ENCODE measurements around the gene PLA2G4E. TPM values are rescaled to one million over a fixed set of nuclear protein-coding genes. Genes with fewer than 3 reads are reported as not detected.

The PLA2G4E gene, protein sequence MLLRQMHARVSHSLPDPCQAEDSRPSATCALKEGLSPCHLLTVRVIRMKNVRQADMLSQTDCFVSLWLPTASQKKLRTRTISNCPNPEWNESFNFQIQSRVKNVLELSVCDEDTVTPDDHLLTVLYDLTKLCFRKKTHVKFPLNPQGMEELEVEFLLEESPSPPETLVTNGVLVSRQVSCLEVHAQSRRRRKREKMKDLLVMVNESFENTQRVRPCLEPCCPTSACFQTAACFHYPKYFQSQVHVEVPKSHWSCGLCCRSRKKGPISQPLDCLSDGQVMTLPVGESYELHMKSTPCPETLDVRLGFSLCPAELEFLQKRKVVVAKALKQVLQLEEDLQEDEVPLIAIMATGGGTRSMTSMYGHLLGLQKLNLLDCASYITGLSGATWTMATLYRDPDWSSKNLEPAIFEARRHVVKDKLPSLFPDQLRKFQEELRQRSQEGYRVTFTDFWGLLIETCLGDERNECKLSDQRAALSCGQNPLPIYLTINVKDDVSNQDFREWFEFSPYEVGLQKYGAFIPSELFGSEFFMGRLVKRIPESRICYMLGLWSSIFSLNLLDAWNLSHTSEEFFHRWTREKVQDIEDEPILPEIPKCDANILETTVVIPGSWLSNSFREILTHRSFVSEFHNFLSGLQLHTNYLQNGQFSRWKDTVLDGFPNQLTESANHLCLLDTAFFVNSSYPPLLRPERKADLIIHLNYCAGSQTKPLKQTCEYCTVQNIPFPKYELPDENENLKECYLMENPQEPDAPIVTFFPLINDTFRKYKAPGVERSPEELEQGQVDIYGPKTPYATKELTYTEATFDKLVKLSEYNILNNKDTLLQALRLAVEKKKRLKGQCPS
- polyA plus RNA-seq (2012; ENCODE audit: low read depth, missing spikeins): 0.04 TPM

DNA sequence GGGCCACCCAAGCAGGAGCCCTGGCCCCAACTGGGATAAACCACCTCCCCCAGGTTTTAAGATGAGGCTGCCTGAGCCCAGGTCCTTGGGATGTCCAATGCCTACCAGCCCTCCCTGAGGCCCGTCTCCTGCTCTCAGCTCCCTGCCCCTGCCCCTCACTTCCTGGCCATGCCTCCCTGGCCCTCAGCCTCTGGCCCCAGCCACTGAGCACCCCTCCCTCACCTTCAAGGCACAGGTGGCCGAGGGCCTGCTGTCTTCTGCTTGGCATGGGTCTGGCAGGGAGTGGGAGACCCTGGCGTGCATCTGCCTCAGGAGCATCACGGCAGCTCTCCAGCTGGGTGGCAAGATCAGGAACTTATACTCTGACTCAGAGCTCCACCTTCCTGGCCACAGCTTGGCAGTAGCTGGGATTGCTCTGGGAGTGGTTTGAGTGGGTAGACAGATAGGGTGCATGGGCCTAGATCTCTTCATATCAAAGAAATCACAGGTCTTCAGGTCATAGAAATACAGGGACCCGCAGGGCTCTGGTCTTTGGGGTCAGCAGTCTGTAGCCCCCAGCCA is at the start of gene PLA2G4E:
PLA2G4E (minus strand) TSS at position 330 of the 561 bp plus-strand sequence; CDS start at position 318, 12 bp downstream.
- no peak for DNase-seq (ENCODE audit: insufficient read length, low spot score)
- TF ChIP-seq TAF1 (IDR thresholded peaks at IDR 0.05; ENCODE audit: low read depth, low read length) (no peak), PAX5 (IDR thresholded peaks at IDR 0.05; ENCODE audit: insufficient read depth, low read length, severe bottlenecking) (no peak), POU2F2 (IDR thresholded peaks at IDR 0.05; ENCODE audit: low read depth, low read length) (no peak), POLR2AphosphoS5 (IDR thresholded peaks at IDR 0.05; ENCODE audit: low read depth, low read length) (no peak), SPI1 (IDR thresholded peaks at IDR 0.05; ENCODE audit: low read depth, low read length) (no peak), POLR2A (IDR thresholded peaks at IDR 0.05; ENCODE audit: low read depth, low read length) (no peak)
- no peak for FAIRE-seq

DNA sequence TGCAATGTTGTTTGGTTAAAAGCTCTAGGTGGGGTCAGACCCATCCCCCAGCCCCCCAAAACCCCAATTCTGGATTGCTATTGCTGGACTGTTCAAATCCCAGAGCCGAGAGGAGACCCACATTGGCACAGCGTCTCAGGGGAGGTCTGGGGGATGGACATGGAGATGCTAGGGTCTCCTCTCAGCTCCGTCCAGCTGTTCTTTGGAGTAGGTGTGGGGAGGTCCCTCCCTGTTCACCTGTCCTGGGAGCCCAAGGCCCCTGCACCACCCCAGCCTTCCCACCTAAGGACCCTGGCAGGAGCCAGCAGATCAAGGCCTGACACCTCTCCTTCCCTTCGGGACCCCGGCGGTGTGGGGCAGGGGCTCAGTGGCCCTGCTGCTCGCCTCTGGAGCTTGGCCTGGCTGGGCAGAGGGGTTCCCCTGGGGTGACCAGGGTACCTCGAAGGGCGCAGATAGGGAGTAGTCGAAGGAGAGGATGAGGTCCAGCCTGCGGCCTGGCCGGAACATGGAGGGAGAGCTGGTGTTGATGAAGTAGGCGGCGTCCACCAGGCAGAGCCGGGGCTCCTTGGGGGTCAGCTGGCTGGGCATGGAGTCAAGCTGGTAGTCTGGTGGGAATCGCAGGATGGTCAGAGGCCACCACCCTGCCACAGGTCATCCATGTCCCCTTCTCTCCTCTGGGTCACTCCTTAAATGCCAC is 49.6 kb upstream of the PLA2G4E start:
- TF ChIP-seq SPI1 (IDR thresholded peaks at IDR 0.05; ENCODE audit: low read depth, low read length) (no peak), POLR2AphosphoS5 (IDR thresholded peaks at IDR 0.05; ENCODE audit: low read depth, low read length) (no peak), POU2F2 (IDR thresholded peaks at IDR 0.05; ENCODE audit: low read depth, low read length) (no peak), PAX5 (IDR thresholded peaks at IDR 0.05; ENCODE audit: insufficient read depth, low read length, severe bottlenecking) (no peak)
- FAIRE-seq (no peak), DNase-seq (ENCODE audit: insufficient read length, low spot score) (no peak)

DNA sequence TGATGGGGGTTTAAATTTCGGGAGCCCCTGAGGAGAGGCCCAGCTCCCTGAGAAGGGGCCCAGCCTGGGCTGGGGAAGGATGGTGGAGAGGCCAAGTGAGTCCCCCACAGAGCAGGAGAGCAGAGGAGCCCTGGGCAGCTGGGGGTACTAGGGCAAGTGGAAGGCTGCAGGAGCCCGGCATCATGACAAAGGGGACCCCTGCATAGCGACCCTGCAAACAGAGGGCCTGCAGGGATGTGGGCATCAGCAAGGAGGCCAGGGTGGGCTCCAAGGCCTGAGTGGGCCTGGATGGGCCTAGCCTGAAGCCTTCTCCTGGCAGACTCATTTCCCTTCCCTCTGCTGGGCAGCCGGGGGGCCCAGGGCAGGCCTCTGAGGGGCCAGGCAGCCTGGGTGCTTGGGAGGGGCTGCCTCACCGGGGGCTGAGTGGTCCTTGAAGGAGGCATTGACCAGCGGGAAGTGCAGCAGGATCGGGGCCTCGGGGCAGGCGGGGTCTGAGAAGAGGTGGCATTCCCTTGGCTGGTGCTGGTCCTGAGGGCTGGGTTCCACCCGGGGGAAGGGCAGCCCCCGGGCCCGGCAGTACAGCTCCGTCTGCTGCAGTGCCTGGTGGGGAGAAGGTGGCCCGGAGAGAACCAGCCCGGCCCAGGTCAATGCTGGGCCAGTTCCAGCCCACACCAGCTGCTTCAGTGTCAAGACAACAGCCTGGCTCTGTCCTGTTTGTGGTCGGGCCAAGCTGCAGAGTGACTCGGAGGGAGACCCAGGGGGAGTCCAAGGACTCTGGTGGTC is 48.8 kb upstream of the PLA2G4E start:
- no peak for FAIRE-seq
- TF ChIP-seq POLR2A (IDR thresholded peaks at IDR 0.05; ENCODE audit: low read depth, low read length) (no peak), POLR2AphosphoS5 (IDR thresholded peaks at IDR 0.05; ENCODE audit: low read depth, low read length) (no peak), TAF1 (IDR thresholded peaks at IDR 0.05; ENCODE audit: low read depth, low read length) (no peak), SPI1 (IDR thresholded peaks at IDR 0.05; ENCODE audit: low read depth, low read length) (no peak), POU2F2 (IDR thresholded peaks at IDR 0.05; ENCODE audit: low read depth, low read length) (no peak), PAX5 (IDR thresholded peaks at IDR 0.05; ENCODE audit: insufficient read depth, low read length, severe bottlenecking) (no peak)
- no peak for DNase-seq (ENCODE audit: insufficient read length, low spot score)

DNA sequence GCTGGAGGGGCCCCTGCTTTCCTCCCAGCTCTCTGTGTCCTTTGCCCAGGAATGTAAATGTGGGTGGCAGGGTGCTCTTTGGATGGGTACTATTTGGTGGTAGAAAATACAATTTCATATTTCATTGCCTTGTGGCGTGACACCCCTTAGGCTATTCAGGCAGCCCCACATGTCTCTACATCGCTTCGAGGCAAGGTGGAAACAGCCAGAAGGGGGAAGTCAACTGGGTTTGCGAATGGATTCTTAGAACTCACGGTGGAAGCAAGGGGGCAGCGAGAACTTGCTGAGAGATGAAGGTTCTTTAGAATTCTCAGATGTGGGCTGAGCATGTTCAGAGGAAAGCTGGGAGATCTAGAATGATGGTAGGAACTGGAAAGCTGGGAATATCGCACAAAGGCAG is 48.2 kb upstream of the PLA2G4E start:
- no peak for DNase-seq (ENCODE audit: insufficient read length, low spot score)
- no peak for FAIRE-seq
- no peak for TF ChIP-seq SPI1 (IDR thresholded peaks at IDR 0.05; ENCODE audit: low read depth, low read length)
- TF ChIP-seq POU2F2 (IDR thresholded peaks at IDR 0.05; ENCODE audit: low read depth, low read length): no peak

DNA sequence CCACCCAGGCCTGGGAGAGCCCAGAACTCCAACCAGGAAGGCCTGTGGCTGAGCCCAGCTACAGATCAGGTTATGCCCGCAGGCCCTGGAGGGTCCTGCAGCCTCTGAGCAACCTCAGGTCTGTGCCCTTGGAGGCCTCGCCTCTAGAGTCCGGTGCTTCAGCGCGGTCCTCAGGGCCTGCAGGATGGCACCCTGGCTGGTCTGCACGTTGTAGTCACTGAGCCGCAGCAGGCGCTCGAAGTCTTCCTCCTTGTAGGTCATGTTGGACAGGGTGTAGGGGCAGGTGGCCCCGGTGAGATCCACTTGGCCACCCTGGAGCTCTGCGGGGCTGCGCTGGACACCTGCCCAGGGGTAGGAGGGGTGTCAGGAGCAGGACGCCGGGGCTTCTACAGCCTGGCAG is 47.8 kb upstream of the PLA2G4E start:
- DNase-seq (ENCODE audit: insufficient read length, low spot score) (no peak), FAIRE-seq (no peak)
- TF ChIP-seq PAX5 (IDR thresholded peaks at IDR 0.05; ENCODE audit: insufficient read depth, low read length, severe bottlenecking): no peak
- TF ChIP-seq SPI1 (IDR thresholded peaks at IDR 0.05; ENCODE audit: low read depth, low read length): no peak
- TF ChIP-seq TAF1 (IDR thresholded peaks at IDR 0.05; ENCODE audit: low read depth, low read length): no peak
- TF ChIP-seq POU2F2 (IDR thresholded peaks at IDR 0.05; ENCODE audit: low read depth, low read length): no peak
- no peak for TF ChIP-seq POLR2A (IDR thresholded peaks at IDR 0.05; ENCODE audit: low read depth, low read length)
- no peak for TF ChIP-seq POLR2AphosphoS5 (IDR thresholded peaks at IDR 0.05; ENCODE audit: low read depth, low read length)

DNA sequence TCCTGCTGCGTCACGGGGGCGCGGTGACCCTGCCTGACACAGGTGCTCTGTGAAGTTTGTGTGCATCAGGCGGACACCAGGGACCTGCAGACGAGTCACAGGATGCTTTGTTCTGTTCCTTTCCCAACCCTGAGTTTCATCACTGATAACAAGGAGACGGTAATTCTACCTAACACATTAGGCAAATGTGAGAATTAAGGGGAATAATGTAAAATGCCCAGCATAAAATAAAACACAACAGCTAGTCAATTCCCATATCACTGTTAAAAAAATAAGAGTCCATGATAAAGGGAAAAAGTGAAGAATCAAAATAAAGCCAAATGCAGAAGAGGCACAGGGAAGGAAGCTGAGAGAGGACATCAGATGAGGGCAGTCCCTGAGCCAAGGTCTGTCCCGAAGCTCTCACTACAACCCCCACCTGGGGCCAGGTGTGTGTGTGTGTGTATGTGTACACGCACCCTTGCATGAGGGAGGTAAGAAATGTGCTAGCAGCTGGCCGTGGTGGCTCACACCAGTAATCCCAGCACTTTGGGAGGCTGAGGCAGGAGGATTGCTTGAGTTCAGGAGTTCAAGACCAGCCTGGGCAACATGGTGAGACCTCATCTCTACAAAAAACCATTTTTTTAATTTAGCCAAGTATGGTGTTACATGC is 46.0 kb upstream of the PLA2G4E start:
- no peak for FAIRE-seq

DNA sequence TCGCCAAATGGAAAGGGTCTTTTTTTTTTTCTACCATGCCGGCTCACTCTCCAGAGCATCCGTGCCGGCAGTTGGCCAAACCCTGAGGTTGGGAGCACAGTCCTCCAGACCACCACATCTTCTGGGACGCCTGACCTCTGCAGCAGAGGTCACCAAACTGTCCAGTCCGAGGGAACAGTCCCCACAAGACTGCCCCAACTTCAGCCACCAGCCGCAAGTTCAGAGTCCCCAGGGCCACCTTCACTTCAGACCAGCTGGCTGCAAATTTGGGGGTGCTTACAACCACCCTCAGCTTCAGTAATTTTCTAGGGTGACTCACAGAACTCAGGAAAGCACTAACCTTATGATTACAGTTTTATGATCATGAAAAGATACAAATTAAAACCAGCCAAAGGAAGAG is 44.6 kb upstream of the PLA2G4E start:
- TF ChIP-seq POLR2A (IDR thresholded peaks at IDR 0.05; ENCODE audit: low read depth, low read length): no peak
- no peak for TF ChIP-seq PAX5 (IDR thresholded peaks at IDR 0.05; ENCODE audit: insufficient read depth, low read length, severe bottlenecking)
- no peak for TF ChIP-seq SPI1 (IDR thresholded peaks at IDR 0.05; ENCODE audit: low read depth, low read length)
- no peak for TF ChIP-seq POLR2AphosphoS5 (IDR thresholded peaks at IDR 0.05; ENCODE audit: low read depth, low read length)
- TF ChIP-seq TAF1 (IDR thresholded peaks at IDR 0.05; ENCODE audit: low read depth, low read length): no peak
- TF ChIP-seq POU2F2 (IDR thresholded peaks at IDR 0.05; ENCODE audit: low read depth, low read length): no peak
- FAIRE-seq: no peak
- no peak for DNase-seq (ENCODE audit: insufficient read length, low spot score)

More for the DNA sequence above, 46.0 kb upstream of the PLA2G4E start:
- TF ChIP-seq SPI1 (IDR thresholded peaks at IDR 0.05; ENCODE audit: low read depth, low read length) (no peak), PAX5 (IDR thresholded peaks at IDR 0.05; ENCODE audit: insufficient read depth, low read length, severe bottlenecking) (no peak), POU2F2 (IDR thresholded peaks at IDR 0.05; ENCODE audit: low read depth, low read length) (no peak), POLR2A (IDR thresholded peaks at IDR 0.05; ENCODE audit: low read depth, low read length) (no peak), POLR2AphosphoS5 (IDR thresholded peaks at IDR 0.05; ENCODE audit: low read depth, low read length) (no peak), TAF1 (IDR thresholded peaks at IDR 0.05; ENCODE audit: low read depth, low read length) (no peak)
- no peak for DNase-seq (ENCODE audit: insufficient read length, low spot score)

DNA sequence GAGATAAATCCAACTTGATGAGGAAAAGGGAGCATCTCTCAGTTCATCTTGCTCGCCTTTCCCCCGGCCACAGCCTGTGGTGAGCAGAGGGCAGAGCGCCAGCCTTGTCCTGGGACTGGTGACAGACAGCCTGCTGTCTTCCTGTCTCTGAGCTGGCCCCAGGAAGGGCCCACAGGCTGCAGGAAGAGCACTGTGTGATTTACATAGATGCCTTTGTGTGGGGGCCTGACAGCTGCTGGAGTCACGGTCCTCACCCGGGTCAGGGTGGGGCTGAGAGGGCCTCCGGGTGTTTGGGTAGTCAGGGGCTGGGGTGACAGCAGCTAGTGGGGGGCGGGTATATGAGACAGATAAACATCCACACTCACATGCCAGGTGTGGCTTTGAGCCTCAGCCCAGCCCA is 44.2 kb upstream of the PLA2G4E start:
- FAIRE-seq (peak; percentile 43), DNase-seq (ENCODE audit: insufficient read length, low spot score) (no peak)
- no peak for TF ChIP-seq POLR2AphosphoS5 (IDR thresholded peaks at IDR 0.05; ENCODE audit: low read depth, low read length)
- TF ChIP-seq POLR2A (IDR thresholded peaks at IDR 0.05; ENCODE audit: low read depth, low read length): no peak
- no peak for TF ChIP-seq PAX5 (IDR thresholded peaks at IDR 0.05; ENCODE audit: insufficient read depth, low read length, severe bottlenecking)
- no peak for TF ChIP-seq SPI1 (IDR thresholded peaks at IDR 0.05; ENCODE audit: low read depth, low read length)
- TF ChIP-seq POU2F2 (IDR thresholded peaks at IDR 0.05; ENCODE audit: low read depth, low read length): no peak
- no peak for TF ChIP-seq TAF1 (IDR thresholded peaks at IDR 0.05; ENCODE audit: low read depth, low read length)
